Erythroblast (primary cell): ENCODE results near the gene UCP2.

ENCODE experiments used
- GATA1 ChIP-seq: IDR thresholded peaks from 2 replicates; pipeline ENCODE4 v1.6.1; 2011; ENCODE audit warnings: low read depth, mild to moderate bottlenecking, control low read depth, low read length, moderate library complexity
- POLR2A ChIP-seq: IDR thresholded peaks from 2 replicates; pipeline ENCODE4 v1.6.1; 2011; ENCODE audit warnings: mild to moderate bottlenecking, low read length

- peak; percentile 27 for TF ChIP-seq POLR2A
- peak; percentile 86 for TF ChIP-seq GATA1
Observed at GRCh38 chr11:74015919-74016684, 33.5 kb upstream of the UCP2 start.
